Measurements from ENCODE around the gene CD244.

DNA sequence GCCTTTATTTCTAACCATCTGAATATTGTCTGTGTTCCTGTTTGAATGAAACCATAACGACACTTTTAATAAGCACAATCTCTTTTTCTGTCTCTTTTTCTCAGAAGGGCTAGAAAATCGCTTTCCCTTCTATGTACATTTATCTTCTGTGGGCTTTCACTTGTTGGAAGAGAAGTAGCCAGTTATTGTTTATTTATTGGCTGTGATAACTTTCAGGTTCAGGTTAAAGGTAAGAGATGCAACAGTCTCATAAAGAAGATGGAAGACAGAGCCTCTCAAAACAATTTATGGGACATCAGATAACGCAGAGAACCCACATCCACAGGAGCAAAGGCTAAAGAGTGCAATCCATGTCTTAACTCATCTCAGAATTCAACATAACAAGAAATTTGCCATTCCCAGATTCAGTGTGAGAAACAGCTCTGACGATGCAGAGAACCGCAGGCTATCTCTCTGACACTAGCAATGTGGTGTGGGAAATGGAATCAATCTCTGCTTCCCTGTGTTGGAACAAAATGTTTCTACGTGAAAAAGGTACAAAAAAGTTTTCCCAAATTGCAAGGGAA, 4.1 kb upstream of the CD244 start:
- TF ChIP-seq, protein P1, sequence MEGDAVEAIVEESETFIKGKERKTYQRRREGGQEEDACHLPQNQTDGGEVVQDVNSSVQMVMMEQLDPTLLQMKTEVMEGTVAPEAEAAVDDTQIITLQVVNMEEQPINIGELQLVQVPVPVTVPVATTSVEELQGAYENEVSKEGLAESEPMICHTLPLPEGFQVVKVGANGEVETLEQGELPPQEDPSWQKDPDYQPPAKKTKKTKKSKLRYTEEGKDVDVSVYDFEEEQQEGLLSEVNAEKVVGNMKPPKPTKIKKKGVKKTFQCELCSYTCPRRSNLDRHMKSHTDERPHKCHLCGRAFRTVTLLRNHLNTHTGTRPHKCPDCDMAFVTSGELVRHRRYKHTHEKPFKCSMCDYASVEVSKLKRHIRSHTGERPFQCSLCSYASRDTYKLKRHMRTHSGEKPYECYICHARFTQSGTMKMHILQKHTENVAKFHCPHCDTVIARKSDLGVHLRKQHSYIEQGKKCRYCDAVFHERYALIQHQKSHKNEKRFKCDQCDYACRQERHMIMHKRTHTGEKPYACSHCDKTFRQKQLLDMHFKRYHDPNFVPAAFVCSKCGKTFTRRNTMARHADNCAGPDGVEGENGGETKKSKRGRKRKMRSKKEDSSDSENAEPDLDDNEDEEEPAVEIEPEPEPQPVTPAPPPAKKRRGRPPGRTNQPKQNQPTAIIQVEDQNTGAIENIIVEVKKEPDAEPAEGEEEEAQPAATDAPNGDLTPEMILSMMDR (IDR thresholded peaks at IDR 0.05) = no peak
- TF ChIP-seq POLR2A (IDR thresholded peaks at IDR 0.05) (no peak), POLR2AphosphoS5 (IDR thresholded peaks at IDR 0.05; ENCODE audit: insufficient read depth in 1 of 2, low read depth in 1 of 2) (no peak)
